ENCODE results near the gene STAP1. TPM values are rescaled to one million over a fixed set of nuclear protein-coding genes. Genes with fewer than 3 reads are reported as not detected.

STAP1 gene
- total RNA-seq, 1 experiment from 2014 or later = not detected

DNA sequence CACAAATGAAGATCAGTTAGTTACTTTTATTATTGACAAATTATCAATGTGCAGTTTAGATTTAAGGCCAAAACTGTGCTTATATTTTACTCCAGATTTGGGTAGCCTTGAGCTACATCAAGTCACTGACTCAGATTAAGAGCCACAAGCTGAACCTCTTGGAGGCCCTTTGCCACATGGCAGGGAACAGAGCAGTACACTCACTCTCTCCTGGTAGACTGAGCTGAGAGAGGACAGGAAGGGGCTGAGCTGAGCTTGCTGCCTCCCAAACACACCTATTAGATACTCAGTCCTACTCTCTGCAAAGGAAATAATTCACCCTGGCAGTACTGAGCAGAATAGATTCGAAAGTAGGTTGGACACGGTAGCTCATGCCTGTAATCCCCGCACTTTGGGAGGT is 7.8 kb downstream of the STAP1 start:
- H3K27ac ChIP-seq (ENCODE audit: low read depth, low read length) = no peak overlapping the region
- no peak overlapping the region for H2AFZ ChIP-seq (ENCODE audit: low read depth, low read length, poor library complexity, severe bottlenecking)
- H3K79me2 ChIP-seq (ENCODE audit: insufficient read depth, low read length) = no peaks in the 10 kb centered on the region
- no peaks in the 10 kb centered on the region for H3K36me3 ChIP-seq (ENCODE audit: control insufficient read depth in 1 of 2, insufficient read depth in 2 of 2, low read length in 2 of 2)
- H3K4me1 ChIP-seq (ENCODE audit: control insufficient read depth in 1 of 2, insufficient read depth in 2 of 2, low read length in 2 of 2) = no peaks in the 10 kb centered on the region
- no peak overlapping the region for H3K4me3 ChIP-seq (replicated peaks in 1 of 2; ENCODE audit: low read depth in 1 of 2, low read length in 2 of 2)
- no peak for ATAC-seq
- no peaks in the 10 kb centered on the region for H3K9me2 ChIP-seq (ENCODE audit: insufficient read depth)
- CTCF ChIA-PET = no interaction called here
- H4K20me1 ChIP-seq (ENCODE audit: insufficient read depth) = no peaks in the 10 kb centered on the region
- no peaks in the 10 kb centered on the region for H3K9me3 ChIP-seq (ENCODE audit: control insufficient read depth in 1 of 2, insufficient read depth in 1 of 2, low read depth in 1 of 2, low read length in 2 of 2)
- no peaks in the 10 kb centered on the region for H3K27me3 ChIP-seq (ENCODE audit: insufficient read depth, low read length)
- POLR2A ChIA-PET = no interaction called here
- intact Hi-C loops (cut with micrococcal nuclease) = no loop called here
- DNase-seq (ENCODE audit: low read depth, low spot score) = no peak
- no peak overlapping the region for H3K9ac ChIP-seq (ENCODE audit: low read length)
- no peak overlapping the region for H3K4me2 ChIP-seq (ENCODE audit: low read length)
- BruUV-seq (replicated peaks) = no TSS peak
- TF ChIP-seq JUND (IDR thresholded peaks at IDR 0.05) (no peak), FOSL1 (IDR thresholded peaks at IDR 0.05; ENCODE audit: low read depth) (no peak)
- RAD21 ChIA-PET (ENCODE audit: low non-redundant PET in 1 of 2, low total read pairs in 2 of 2, uncharacterized antibody in 2 of 2, unreplicated experiment in 2 of 2) = no interaction called here

DNA sequence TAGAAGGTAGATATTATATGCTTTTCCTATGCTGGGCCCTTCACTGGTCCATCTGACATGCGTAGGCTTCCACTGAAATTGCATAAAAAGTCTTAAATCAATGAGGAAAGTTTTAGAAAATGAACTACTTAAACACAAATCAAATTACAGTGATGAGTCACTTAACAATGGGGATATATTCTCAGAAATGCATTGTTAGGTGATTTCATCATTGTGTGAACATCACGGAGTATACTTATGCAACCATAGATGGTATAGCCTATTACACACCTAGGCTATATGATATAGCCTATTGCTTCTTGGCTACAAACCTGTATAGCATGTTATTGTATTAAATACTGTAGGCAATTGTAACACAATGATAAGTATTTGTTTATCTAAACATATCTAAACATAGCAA is 10.3 kb downstream of the STAP1 start:
- Histone ChIP-seq H2AFZ (ENCODE audit: low read depth, low read length, poor library complexity, severe bottlenecking) (no peak overlapping the region), H3K36me3 (ENCODE audit: control insufficient read depth in 1 of 2, insufficient read depth in 2 of 2, low read length in 2 of 2) (no peaks in the 10 kb centered on the region), H3K4me1 (ENCODE audit: control insufficient read depth in 1 of 2, insufficient read depth in 2 of 2, low read length in 2 of 2) (no peaks in the 10 kb centered on the region), H3K4me3 (replicated peaks in 1 of 2; ENCODE audit: low read depth in 1 of 2, low read length in 2 of 2) (no peak overlapping the region), H3K79me2 (ENCODE audit: insufficient read depth, low read length) (no peaks in the 10 kb centered on the region), H3K9ac (ENCODE audit: low read length) (no peak overlapping the region), H3K9me3 (ENCODE audit: control insufficient read depth in 1 of 2, insufficient read depth in 1 of 2, low read depth in 1 of 2, low read length in 2 of 2) (no peaks in the 10 kb centered on the region), H3K27ac (ENCODE audit: low read depth, low read length) (no peak overlapping the region), H3K27me3 (ENCODE audit: insufficient read depth, low read length) (no peaks in the 10 kb centered on the region), H3K4me2 (ENCODE audit: low read length) (no peak overlapping the region), H3K9me2 (ENCODE audit: insufficient read depth) (no peaks in the 10 kb centered on the region), H4K20me1 (ENCODE audit: insufficient read depth) (no peaks in the 10 kb centered on the region)
- POLR2A ChIA-PET = interaction anchor here (1.6 kb wide), 1 partner anchor 23 kb away, joined by 3 read pairs; the partner anchor contains the start of gene CENPC
- CTCF ChIA-PET = interaction anchor here (0.9 kb wide), 1 partner anchor 178 kb away, joined by 3 read pairs; no protein-coding TSS in a partner anchor
- RAD21 ChIA-PET (ENCODE audit: low non-redundant PET in 1 of 2, low total read pairs in 2 of 2, uncharacterized antibody in 2 of 2, unreplicated experiment in 2 of 2) = no interaction called here
- intact Hi-C loops (cut with micrococcal nuclease) = no loop called here
- ATAC-seq = no peak
- BruUV-seq (replicated peaks) = no TSS peak
- TF ChIP-seq CEBPB (IDR thresholded peaks at IDR 0.05; ENCODE audit: low read depth) (no peak), EZH2phosphoT487 (IDR thresholded peaks at IDR 0.05; ENCODE audit: borderline replicate concordance) (no peak), JUND (IDR thresholded peaks at IDR 0.05) (no peak), SRF (IDR thresholded peaks at IDR 0.05; ENCODE audit: low read depth) (no peak), POLR2A (IDR thresholded peaks at IDR 0.05; ENCODE audit: borderline replicate concordance, extremely low read depth, insufficient read depth, insufficient read length) (no peak), CBX3 (IDR thresholded peaks at IDR 0.05; ENCODE audit: low read depth) (no peak), EZH2 (IDR thresholded peaks at IDR 0.05) (no peak), YY1 (IDR thresholded peaks at IDR 0.05; ENCODE audit: extremely low read depth, insufficient replicate concordance, low read depth, low read length) (no peak), EGR1 (IDR thresholded peaks at IDR 0.05; ENCODE audit: low read depth) (no peak), ELF1 (IDR thresholded peaks at IDR 0.05; ENCODE audit: borderline replicate concordance, low read depth) (no peak), RAD21 (IDR thresholded peaks at IDR 0.05; ENCODE audit: low read depth) (no peak)
- TF ChIP-seq, protein P1, sequence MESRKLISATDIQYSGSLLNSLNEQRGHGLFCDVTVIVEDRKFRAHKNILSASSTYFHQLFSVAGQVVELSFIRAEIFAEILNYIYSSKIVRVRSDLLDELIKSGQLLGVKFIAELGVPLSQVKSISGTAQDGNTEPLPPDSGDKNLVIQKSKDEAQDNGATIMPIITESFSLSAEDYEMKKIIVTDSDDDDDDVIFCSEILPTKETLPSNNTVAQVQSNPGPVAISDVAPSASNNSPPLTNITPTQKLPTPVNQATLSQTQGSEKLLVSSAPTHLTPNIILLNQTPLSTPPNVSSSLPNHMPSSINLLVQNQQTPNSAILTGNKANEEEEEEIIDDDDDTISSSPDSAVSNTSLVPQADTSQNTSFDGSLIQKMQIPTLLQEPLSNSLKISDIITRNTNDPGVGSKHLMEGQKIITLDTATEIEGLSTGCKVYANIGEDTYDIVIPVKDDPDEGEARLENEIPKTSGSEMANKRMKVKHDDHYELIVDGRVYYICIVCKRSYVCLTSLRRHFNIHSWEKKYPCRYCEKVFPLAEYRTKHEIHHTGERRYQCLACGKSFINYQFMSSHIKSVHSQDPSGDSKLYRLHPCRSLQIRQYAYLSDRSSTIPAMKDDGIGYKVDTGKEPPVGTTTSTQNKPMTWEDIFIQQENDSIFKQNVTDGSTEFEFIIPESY (IDR thresholded peaks at IDR 0.05; ENCODE audit: extremely low read depth, insufficient replicate concordance, low read length) = no peak
- TF ChIP-seq, protein P2, sequence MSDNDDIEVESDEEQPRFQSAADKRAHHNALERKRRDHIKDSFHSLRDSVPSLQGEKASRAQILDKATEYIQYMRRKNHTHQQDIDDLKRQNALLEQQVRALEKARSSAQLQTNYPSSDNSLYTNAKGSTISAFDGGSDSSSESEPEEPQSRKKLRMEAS (IDR thresholded peaks at IDR 0.05) = no peak
- DNase-seq (ENCODE audit: low read depth, low spot score) = no peak

Measured in HCT116 (cell line).